Fibroblast of gingiva (primary cell): ENCODE measurements around the gene WBP11.

Experiments used
- DNase-seq: peaks from one replicate; pipeline ENCODE4 v3.0.0-alpha.2; 2011; ENCODE audit warnings: low read depth

The WBP11 gene

GRCh38 chr12:14824012-14824634, 20.8 kb upstream of the WBP11 start:
- no peak for DNase-seq

- no peak for DNase-seq
Measured at GRCh38 chr12:14814014-14814413, 10.7 kb upstream of the WBP11 start, which contains the start of gene SMCO3. TSS of gene SMCO3 (minus strand) at chr12:14814182. CDS start at chr12:14806680, 7,502 bp downstream.

- DNase-seq, result no peak
Measured at GRCh38 chr12:14811486-14811885, 8.2 kb upstream of the WBP11 start.

- no peak for DNase-seq
Measured at GRCh38 chr12:14810953-14811483, 7.7 kb upstream of the WBP11 start.

GRCh38 chr12:14810167-14810952, 7.1 kb upstream of the WBP11 start:
- no peak for DNase-seq

GRCh38 chr12:14803830-14804160, 517 bp upstream of the WBP11 start:
- DNase-seq, result no peak

GRCh38 chr12:14802721-14803010, 612 bp downstream of the WBP11 start:
- no peak for DNase-seq

GRCh38 chr12:14802247-14802646, 1.0 kb downstream of the WBP11 start:
- no peak for DNase-seq

- DNase-seq, result peak; percentile 32
Measured at GRCh38 chr12:14795028-14795448, 8.2 kb downstream of the WBP11 start.

GRCh38 chr12:14785568-14785967, 17.7 kb downstream of the WBP11 start:
- no peak for DNase-seq

- DNase-seq, result no peak
Measured at GRCh38 chr12:14784471-14784870, 18.8 kb downstream of the WBP11 start.

- DNase-seq, result no peak
Measured at GRCh38 chr12:14782756-14783155, 20.5 kb downstream of the WBP11 start.

- no peak for DNase-seq
Measured at GRCh38 chr12:14781563-14781962, 21.7 kb downstream of the WBP11 start.

GRCh38 chr12:14780859-14781258, 22.4 kb downstream of the WBP11 start:
- no peak for DNase-seq

- DNase-seq, result no peak
Measured at GRCh38 chr12:14779834-14780233, 23.4 kb downstream of the WBP11 start.

- DNase-seq, result peak; percentile 51
Measured at GRCh38 chr12:14777271-14777670, 26.0 kb downstream of the WBP11 start.

GRCh38 chr12:14776236-14776961, 26.9 kb downstream of the WBP11 start:
- DNase-seq, result peak; percentile 49

GRCh38 chr12:14775636-14775980, 27.7 kb downstream of the WBP11 start:
- DNase-seq, result no peak

- peak; percentile 87 for DNase-seq
Measured at GRCh38 chr12:14774906-14775635, 28.2 kb downstream of the WBP11 start.

GRCh38 chr12:14774074-14774905, 29.0 kb downstream of the WBP11 start:
- DNase-seq, result peak; percentile 97

GRCh38 chr12:14773685-14774073, 29.6 kb downstream of the WBP11 start:
- no peak for DNase-seq
